Inflammatory macrophage treated with lipopolysaccharide for 1 hour (primary cell): ENCODE measurements around the gene NARS2.
"Not testable (repeated sequence)": the region's sequence is repeated elsewhere in the genome, so short reads cannot be mapped to it uniquely, and the experiment has no call there.

Experiments
- DNase-seq, 2 donors: peaks; one replicate each; pipeline ENCODE4 v3.0.0-alpha.2; 2020 to 2022

NARS2 gene

DNA sequence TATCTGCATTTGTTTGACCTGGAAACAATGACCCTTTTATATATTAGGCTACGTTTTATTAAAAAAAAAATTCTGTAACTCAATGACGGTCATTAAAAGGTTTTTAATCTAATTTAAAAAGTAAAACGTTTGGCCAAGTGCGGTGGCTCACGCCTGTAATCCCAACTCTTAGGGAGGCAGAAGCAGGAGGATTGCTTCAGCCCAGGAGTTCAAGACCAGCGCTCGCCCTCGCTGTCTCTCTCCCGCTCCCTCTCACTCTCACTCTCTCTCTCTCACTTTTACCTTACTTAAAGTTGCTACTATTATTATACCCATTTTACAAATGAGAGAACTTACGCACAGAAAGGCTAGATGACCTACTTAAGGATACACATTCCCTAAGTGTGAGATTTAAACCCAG is 814 bp upstream of the NARS2 start:
- no peak for DNase-seq

- no peak for DNase-seq
These were observed 983 bp downstream of the NARS2 start for GRCh38 chr11:78573681-78574080.

DNA sequence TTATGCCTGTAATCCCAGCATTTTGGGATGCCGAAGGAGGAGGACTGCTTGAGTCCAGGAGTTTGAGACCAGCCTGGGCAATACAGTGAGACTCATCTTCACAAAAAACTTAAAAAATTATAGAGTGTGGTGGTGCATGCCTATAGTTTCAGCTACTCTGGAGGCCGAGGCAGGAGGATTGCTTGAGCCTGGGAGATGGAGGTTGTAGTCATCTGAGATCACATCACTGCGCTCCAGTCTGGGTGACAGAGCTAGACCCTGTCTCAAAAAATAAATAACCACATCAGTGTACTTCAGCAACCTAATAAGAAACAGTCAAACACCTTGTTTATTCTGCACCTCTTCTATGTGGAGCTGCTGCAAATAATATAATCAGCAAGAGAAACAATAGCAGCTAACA is 1.4 kb downstream of the NARS2 start:
- no peak for DNase-seq

DNA sequence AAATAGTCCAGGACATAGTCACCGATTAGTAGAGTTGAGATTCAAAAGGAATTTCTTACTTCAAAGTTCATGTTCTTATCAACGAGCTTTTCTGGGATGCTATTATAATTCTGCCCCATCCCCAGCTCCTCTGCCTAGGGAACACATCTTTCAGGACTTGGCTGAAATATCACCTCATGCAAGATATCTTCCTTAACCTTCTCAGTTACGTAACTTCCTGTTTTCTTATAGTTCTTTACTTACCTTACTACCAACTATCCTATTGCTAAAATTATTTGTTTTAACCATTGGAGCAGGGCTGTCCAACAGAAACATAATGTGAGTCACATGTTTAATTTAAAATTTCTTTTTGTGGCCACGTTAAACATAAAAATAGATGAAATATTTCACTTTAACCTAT is 2.3 kb downstream of the NARS2 start:
- DNase-seq: no peak

DNA sequence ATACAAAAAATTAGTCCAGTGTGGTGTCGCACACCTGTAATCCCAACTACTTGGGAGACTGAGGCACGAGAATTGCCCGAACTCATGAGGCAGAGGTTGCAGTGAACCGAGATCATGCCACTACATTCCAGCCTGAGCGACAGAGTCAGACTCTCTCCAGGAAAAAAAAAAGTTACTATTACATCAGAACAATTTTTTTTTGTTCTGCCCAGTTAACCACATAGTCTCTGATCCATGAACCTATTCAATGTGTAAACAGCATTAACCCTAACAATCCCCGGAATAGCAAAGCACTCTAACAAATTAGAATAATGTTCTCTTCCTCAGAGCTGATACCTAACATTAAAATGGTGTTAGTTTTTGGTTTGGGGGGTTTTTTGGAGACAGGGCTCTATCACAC is 4.6 kb downstream of the NARS2 start:
- DNase-seq: no peak

GRCh38 chr11:78567209-78567608 is 7.5 kb downstream of the NARS2 start:
- DNase-seq: no peak

- DNase-seq: peak; percentile 47 to 93
These were observed 9.9 kb downstream of the NARS2 start for GRCh38 chr11:78564490-78565467.

- not testable (repeated sequence) for DNase-seq
These were observed 10.6 kb downstream of the NARS2 start for GRCh38 chr11:78564037-78564436.

DNA sequence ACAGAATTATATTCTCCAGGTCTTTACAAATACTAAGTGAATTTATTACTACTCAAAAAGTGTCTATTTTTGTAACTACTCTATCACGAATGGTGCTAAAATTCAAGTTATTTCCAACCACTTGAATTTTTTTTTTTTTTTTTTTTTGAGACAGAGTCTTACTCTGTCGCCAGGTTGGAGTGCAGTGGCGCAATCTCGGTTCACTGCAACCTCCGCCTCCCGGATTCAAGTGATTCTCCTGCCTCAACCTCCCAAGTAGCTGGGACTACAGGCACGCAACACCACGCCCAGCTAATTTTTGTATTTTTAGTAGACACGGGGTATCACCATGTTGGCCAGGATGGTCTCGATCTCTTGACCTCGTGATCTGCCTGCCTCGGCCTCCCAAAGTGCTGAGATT is 11.6 kb downstream of the NARS2 start:
- not testable (repeated sequence) for DNase-seq

- DNase-seq: no peak
These were observed 12.3 kb downstream of the NARS2 start for GRCh38 chr11:78562398-78562797.

GRCh38 chr11:78560826-78561484 is 13.7 kb downstream of the NARS2 start:
- peak in 1 of 2 donors; percentile 38 for DNase-seq

GRCh38 chr11:78560153-78560552 is 14.5 kb downstream of the NARS2 start:
- no peak for DNase-seq

GRCh38 chr11:78557236-78557635 is 17.4 kb downstream of the NARS2 start:
- DNase-seq: no peak

- DNase-seq: no peak
These were observed 19.1 kb downstream of the NARS2 start for GRCh38 chr11:78555592-78555991.

GRCh38 chr11:78552881-78553280 is 21.8 kb downstream of the NARS2 start:
- no peak for DNase-seq

DNA sequence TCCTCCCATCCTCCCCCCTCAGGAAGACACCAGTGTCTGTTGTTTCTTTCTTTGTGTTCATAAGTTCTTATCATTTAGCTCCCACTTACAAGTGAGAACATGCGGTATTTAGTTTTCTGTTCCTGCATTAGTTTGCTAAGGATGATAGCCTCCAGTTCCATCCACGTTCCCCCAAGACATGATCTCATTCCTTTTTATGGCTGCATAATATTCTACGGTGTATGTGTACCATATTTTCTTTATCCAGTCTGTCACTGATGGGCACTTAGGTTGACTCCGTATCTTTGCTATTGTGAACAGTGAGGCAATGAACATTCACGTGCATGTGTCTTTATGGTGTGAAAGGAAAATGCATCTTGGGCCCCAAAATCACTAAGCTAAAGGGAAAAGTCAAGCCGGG is 22.5 kb downstream of the NARS2 start:
- DNase-seq: not testable (repeated sequence)

GRCh38 chr11:78551066-78551465 is 23.6 kb downstream of the NARS2 start:
- no peak for DNase-seq

GRCh38 chr11:78549624-78550409 is 24.8 kb downstream of the NARS2 start:
- DNase-seq: no peak

- no peak for DNase-seq
These were observed 25.6 kb downstream of the NARS2 start for GRCh38 chr11:78548911-78549590.

- no peak for DNase-seq
These were observed 26.5 kb downstream of the NARS2 start for GRCh38 chr11:78547931-78548705.

DNA sequence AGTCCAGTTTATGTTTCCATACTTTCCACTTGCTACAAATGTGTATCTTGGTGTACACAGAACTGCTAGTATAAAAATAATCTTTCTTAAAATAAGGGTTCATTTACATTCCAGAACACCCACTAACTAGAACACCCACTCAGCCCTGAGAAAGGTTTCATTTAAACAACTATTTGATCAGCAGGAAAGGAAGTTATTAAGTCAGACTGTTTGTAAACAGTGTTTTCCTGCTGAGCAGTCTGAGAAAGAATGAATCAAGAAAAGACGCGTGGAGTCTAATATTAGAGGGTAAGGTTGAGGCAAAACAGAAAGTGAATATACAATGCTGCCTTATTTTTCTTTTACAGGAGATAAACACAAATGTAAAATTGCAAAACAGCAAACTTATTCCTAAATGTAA is 32.7 kb downstream of the NARS2 start:
- DNase-seq: no peak

DNA sequence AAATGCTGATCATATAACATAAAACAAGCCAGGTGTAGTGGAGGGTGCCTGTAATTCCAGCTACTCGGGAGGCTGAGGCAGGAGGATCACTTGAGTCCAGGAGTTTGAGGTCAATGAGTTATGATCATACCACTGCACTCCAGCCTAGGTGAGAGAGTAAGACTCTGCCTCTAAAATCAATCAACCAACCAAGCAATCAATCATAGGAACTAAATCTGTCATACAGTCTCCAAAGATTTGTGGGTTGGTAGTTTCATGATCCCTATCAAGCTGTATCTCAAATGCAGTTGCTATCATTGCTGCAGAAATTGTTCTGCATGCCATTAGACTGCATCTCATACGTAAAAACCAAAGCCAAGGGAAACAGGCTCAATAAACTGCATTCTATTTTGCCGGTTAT is 33.1 kb downstream of the NARS2 start:
- no peak for DNase-seq
